Osteocyte (in vitro differentiated cells): ENCODE results near the gene DRD2. TPM values are rescaled to one million over a fixed set of nuclear protein-coding genes. Genes with fewer than 3 reads are reported as not detected.

Source experiments
- DNase-seq: peaks from one replicate; pipeline ENCODE4 v3.0.0; 2021; ENCODE audit warnings: mixed read lengths; ENCODE audit not compliant: unreplicated experiment; ENCODE audit errors: extremely low spot score
- H3K27ac Mint-ChIP-seq: one replicate; pipeline ENCODE4 v1.8.0; 2021; ENCODE audit warnings: mild to moderate bottlenecking, mixed read lengths; ENCODE audit not compliant: unreplicated experiment
- H3K27me3 Mint-ChIP-seq: one replicate; pipeline ENCODE4 v1.8.0; 2021; ENCODE audit warnings: mixed read lengths; ENCODE audit not compliant: unreplicated experiment
- H3K36me3 Mint-ChIP-seq: one replicate; pipeline ENCODE4 v1.8.0; 2021; ENCODE audit warnings: mixed read lengths; ENCODE audit not compliant: unreplicated experiment
- H3K4me1 Mint-ChIP-seq: one replicate; pipeline ENCODE4 v1.8.0; 2021; ENCODE audit warnings: mixed read lengths; ENCODE audit not compliant: unreplicated experiment
- H3K4me3 Mint-ChIP-seq: one replicate; pipeline ENCODE4 v1.8.0; 2021; ENCODE audit warnings: mild to moderate bottlenecking, moderate library complexity, mixed read lengths; ENCODE audit not compliant: unreplicated experiment
- H3K9me3 Mint-ChIP-seq: one replicate; pipeline ENCODE4 v1.8.0; 2021; ENCODE audit warnings: mixed read lengths; ENCODE audit not compliant: unreplicated experiment
- total RNA-seq: library from RNA; stranded (reverse); gene quantifications from 2 replicates; pipeline ENCODE4 v1.2.1, GENCODE V29; 2021
- TF ChIP-seq, protein P1 (sequence below): fragments of 200-600 bp; sonication (generic); IDR thresholded peaks from 2 replicates; pipeline ENCODE4 v1.5.0; 2021; ENCODE audit warnings: antibody characterized with exemption, mild to moderate bottlenecking, moderate library complexity

DRD2 gene
- total RNA-seq, 1 donor from 2014 or later = not detected

DNA sequence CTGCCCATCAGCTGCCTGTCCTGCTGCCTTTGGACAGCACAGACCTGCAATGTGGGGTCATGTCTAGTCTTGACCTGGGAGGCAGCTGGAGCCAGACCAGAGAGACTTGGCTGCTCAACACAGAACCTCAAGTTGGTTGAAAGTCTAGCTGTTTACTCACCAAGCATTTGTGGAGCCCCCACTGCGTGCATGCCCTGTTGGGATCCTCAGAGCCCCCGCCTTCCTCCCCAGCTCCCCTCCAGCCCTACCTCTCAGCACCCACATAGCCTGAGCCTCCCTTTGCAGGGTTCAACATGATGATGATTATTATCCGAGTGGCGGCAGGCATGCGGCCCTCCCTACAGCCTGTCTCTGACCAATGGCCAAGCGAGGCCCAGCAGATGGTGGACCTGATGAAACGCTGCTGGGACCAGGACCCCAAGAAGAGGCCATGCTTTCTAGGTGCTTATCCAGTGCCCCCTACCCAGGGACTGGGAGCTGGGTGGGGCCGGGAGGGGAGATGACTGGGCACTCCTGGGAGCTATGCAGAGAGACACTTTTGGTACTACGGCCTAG, 79.3 kb downstream of the DRD2 start:
- peaks cover 5% of the 10 kb centered on the region for H3K27me3 Mint-ChIP-seq
- H3K36me3 Mint-ChIP-seq = no peaks in the 10 kb centered on the region
- no peaks in the 10 kb centered on the region for H3K4me1 Mint-ChIP-seq
- H3K27ac Mint-ChIP-seq = no peak overlapping the region
- no peak overlapping the region for H3K4me3 Mint-ChIP-seq
- TF ChIP-seq, protein P1, sequence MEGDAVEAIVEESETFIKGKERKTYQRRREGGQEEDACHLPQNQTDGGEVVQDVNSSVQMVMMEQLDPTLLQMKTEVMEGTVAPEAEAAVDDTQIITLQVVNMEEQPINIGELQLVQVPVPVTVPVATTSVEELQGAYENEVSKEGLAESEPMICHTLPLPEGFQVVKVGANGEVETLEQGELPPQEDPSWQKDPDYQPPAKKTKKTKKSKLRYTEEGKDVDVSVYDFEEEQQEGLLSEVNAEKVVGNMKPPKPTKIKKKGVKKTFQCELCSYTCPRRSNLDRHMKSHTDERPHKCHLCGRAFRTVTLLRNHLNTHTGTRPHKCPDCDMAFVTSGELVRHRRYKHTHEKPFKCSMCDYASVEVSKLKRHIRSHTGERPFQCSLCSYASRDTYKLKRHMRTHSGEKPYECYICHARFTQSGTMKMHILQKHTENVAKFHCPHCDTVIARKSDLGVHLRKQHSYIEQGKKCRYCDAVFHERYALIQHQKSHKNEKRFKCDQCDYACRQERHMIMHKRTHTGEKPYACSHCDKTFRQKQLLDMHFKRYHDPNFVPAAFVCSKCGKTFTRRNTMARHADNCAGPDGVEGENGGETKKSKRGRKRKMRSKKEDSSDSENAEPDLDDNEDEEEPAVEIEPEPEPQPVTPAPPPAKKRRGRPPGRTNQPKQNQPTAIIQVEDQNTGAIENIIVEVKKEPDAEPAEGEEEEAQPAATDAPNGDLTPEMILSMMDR = no peak
- peak; percentile 74 for DNase-seq
- no peaks in the 10 kb centered on the region for H3K9me3 Mint-ChIP-seq

DNA sequence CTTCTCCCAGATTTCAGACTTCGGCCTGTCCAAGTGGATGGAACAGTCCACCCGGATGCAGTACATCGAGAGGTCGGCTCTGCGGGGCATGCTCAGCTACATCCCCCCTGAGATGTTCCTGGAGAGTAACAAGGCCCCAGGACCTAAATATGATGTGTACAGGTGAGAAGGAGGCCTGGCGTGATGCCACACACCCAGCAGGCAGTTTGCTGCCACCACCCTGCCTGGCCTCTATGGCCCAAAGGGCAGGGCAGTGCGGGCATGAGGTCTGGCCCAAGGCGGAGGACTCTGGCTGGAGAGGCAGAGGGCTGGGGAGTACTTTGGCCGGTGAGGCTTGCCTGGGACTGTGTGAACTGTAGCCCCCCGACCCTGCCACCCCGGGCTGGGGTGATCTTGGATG, 80.3 kb downstream of the DRD2 start:
- Mint-ChIP-seq H3K27me3 (peaks cover 5% of the 10 kb centered on the region), H3K4me1 (no peaks in the 10 kb centered on the region), H3K9me3 (no peaks in the 10 kb centered on the region), H3K27ac (no peak overlapping the region), H3K36me3 (no peaks in the 10 kb centered on the region), H3K4me3 (no peak overlapping the region)
- DNase-seq = no peak
- TF ChIP-seq, protein P1 = no peak

DNA sequence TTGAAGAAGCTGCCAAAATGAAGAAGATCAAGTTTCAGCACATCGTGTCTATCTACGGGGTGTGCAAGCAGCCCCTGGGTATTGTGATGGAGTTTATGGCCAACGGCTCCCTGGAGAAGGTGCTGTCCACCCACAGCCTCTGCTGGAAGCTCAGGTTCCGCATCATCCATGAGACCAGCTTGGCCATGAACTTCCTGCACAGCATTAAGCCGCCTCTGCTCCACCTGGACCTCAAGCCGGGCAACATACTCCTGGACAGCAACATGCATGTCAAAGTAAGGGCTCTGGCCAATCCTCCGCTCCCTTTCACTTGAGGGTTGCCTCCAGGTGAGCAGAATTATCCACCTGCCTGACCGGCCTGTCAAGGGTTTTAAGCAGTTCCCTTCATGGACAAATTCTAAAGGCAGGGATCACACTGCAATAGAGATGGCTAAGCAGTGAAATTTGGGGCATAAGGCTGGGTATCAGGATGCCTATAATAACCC, 81.7 kb downstream of the DRD2 start:
- Mint-ChIP-seq H3K36me3 (no peaks in the 10 kb centered on the region), H3K27me3 (peaks cover 5% of the 10 kb centered on the region), H3K4me3 (no peak overlapping the region), H3K27ac (no peak overlapping the region), H3K9me3 (no peaks in the 10 kb centered on the region), H3K4me1 (no peaks in the 10 kb centered on the region)
- TF ChIP-seq, protein P1 = no peak
- DNase-seq = no peak

DNA sequence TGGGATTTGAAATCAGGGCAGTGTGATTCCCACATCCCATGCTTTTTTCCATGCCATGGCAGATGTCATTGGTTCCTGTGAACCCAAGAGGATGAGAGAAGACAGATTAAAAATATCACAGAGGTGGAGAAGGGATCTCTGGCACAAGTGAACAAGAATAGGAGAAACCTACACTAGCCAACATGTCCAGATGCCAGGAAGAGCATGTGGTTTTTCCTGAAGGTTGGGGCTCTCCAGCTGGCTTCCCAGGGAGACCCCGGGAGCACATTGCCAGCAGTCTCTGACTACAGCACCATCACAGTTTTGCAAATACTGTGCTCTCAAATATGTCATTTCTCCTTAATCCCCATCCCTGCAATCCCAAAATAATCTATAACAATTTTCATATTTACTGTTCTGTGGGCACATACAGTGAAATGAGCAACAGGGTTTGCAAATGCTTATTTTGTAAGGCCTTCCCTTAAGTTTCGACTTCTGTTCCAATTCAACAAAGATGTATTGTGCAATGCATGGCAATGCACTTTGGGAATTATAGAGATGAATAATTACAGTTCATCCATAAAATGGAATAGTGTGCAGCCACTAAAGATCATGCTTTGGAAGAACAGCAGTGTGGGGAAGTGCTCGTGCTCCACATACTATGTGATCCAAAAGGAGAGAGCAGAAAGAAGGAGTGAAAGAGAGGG, 82.8 kb downstream of the DRD2 start:
- H3K27ac Mint-ChIP-seq = no peak overlapping the region
- H3K9me3 Mint-ChIP-seq = no peaks in the 10 kb centered on the region
- no peak overlapping the region for H3K4me3 Mint-ChIP-seq
- H3K4me1 Mint-ChIP-seq = no peaks in the 10 kb centered on the region
- H3K27me3 Mint-ChIP-seq = peaks cover 5% of the 10 kb centered on the region
- DNase-seq = no peak
- no peaks in the 10 kb centered on the region for H3K36me3 Mint-ChIP-seq
- TF ChIP-seq, protein P1 = no peak

- H3K36me3 Mint-ChIP-seq = no peaks in the 10 kb centered on the region
- H3K9me3 Mint-ChIP-seq = no peaks in the 10 kb centered on the region
- H3K4me3 Mint-ChIP-seq = no peak overlapping the region
- H3K27ac Mint-ChIP-seq = no peak overlapping the region
- DNase-seq = no peak
- TF ChIP-seq, protein P1 = no peak
- peaks cover 15% of the 10 kb centered on the region for H3K27me3 Mint-ChIP-seq
- no peaks in the 10 kb centered on the region for H3K4me1 Mint-ChIP-seq
These were observed 85.9 kb downstream of the DRD2 start for GRCh38 chr11:113389272-113389671.
